CD14-positive monocyte (primary cell): ENCODE measurements around the gene SEMA7A. TPM values are rescaled to one million over a fixed set of nuclear protein-coding genes. Genes with fewer than 3 reads are reported as not detected.

ENCODE experiments used
- DNase-seq, 3 donors: peaks; one replicate each; pipeline ENCODE4 v3.0.0-alpha.2; 2011 to 2022
- H2AFZ ChIP-seq: 2 replicates; pipeline ENCODE4 v1.6.0; 2012; ENCODE audit warnings: mild to moderate bottlenecking, low read depth, low read length, inconsistent platforms; ENCODE audit not compliant: insufficient read depth, poor library complexity, severe bottlenecking
- H3K27ac ChIP-seq, 2 donors: 1 replicate in 1 of 2; 2 replicates in 1 of 2; pipeline ENCODE4 v1.5.1; 2012 to 2013; ENCODE audit warnings: low read length in 2 of 2, control low read depth in 1 of 2, inconsistent platforms in 1 of 2, low read depth in 1 of 2, mild to moderate bottlenecking in 1 of 2
- H3K27me3 ChIP-seq, 2 donors: one replicate each; pipeline versions ENCODE4 v1.6.0 to v1.6.1; 2011 to 2013; ENCODE audit warnings: low read length in 2 of 2; ENCODE audit not compliant: control insufficient read depth in 2 of 2, insufficient read depth in 2 of 2
- H3K36me3 ChIP-seq, 2 donors: replicated peaks in 1 of 2; 1 replicate in 1 of 2; 2 replicates in 1 of 2; pipeline versions ENCODE4 v1.5.1 to v1.6.1; 2012 to 2013; ENCODE audit warnings: low read length in 2 of 2, control low read depth in 1 of 2, inconsistent platforms in 1 of 2, mild to moderate bottlenecking in 1 of 2; ENCODE audit not compliant: insufficient read depth in 2 of 2, control insufficient read depth in 1 of 2
- H3K4me1 ChIP-seq, 2 donors: 1 replicate in 1 of 2; 2 replicates in 1 of 2; pipeline versions ENCODE4 v1.5.1 to v1.6.1; 2012 to 2013; ENCODE audit warnings: low read length in 2 of 2, control low read depth in 1 of 2, inconsistent platforms in 1 of 2, mild to moderate bottlenecking in 1 of 2, moderate library complexity in 1 of 2; ENCODE audit not compliant: insufficient read depth in 2 of 2, control insufficient read depth in 1 of 2
- H3K4me2 ChIP-seq: replicated peaks from 2 replicates; pipeline ENCODE3; 2012; ENCODE audit warnings: low read length, moderate library complexity, mild to moderate bottlenecking; ENCODE audit not compliant: poor library complexity, severe bottlenecking; ENCODE audit errors: extremely low read depth
- H3K4me3 ChIP-seq, 3 experiments: fragments of 200-600 bp in 1 of 3; sonication (generic) in 1 of 3; replicated peaks in 1 of 3; 1 replicate in 2 of 3; 2 replicates in 1 of 3; pipeline ENCODE4 v1.5.1; 2011 to 2013; ENCODE audit warnings: low read length in 3 of 3, mild to moderate bottlenecking in 3 of 3, control low read depth in 2 of 3, low read depth in 2 of 3, inconsistent platforms in 1 of 3, moderate library complexity in 1 of 3
- H3K79me2 ChIP-seq: 2 replicates; pipeline ENCODE4 v1.6.0; 2012; ENCODE audit warnings: mild to moderate bottlenecking, control low read depth, inconsistent platforms, low read length, moderate library complexity; ENCODE audit not compliant: insufficient read depth
- H3K9ac ChIP-seq: 2 replicates; pipeline ENCODE4 v1.6.0; 2017; ENCODE audit warnings: low read length, mild to moderate bottlenecking; ENCODE audit not compliant: insufficient read depth, poor library complexity, severe bottlenecking
- H3K9me3 ChIP-seq, 2 donors: replicated peaks in 1 of 2; 1 replicate in 1 of 2; 2 replicates in 1 of 2; pipeline versions ENCODE4 v1.5.1 to v1.6.1; 2012 to 2013; ENCODE audit warnings: low read length in 2 of 2, control low read depth in 1 of 2; ENCODE audit not compliant: control insufficient read depth in 1 of 2, insufficient read depth in 1 of 2
- H4K20me1 ChIP-seq: 2 replicates; pipeline ENCODE4 v1.6.0; 2012; ENCODE audit warnings: mild to moderate bottlenecking, low read length, control low read depth, moderate library complexity; ENCODE audit not compliant: insufficient read depth
- H3K27ac Mint-ChIP-seq, 7 donors: one replicate each; pipeline ENCODE4 v1.8.0; 2020; ENCODE audit warnings: mild to moderate bottlenecking in 7 of 7, mixed read lengths in 7 of 7, moderate library complexity in 6 of 7, inconsistent platforms in 2 of 7
- H3K27me3 Mint-ChIP-seq, 3 donors: one replicate each; pipeline ENCODE4 v1.8.0; 2021 to 2022; ENCODE audit warnings: low read depth in 3 of 3, mild to moderate bottlenecking in 3 of 3, mixed read lengths in 3 of 3, moderate library complexity in 3 of 3, inconsistent platforms in 1 of 3
- H3K36me3 Mint-ChIP-seq, 2 donors: one replicate each; pipeline ENCODE4 v1.8.0; 2020; ENCODE audit warnings: mixed read lengths in 2 of 2, inconsistent platforms in 1 of 2, mild to moderate bottlenecking in 1 of 2
- H3K4me1 Mint-ChIP-seq: one replicate; pipeline ENCODE4 v1.8.0; 2020; ENCODE audit warnings: mild to moderate bottlenecking, mixed read lengths
- H3K4me3 Mint-ChIP-seq, 2 donors: one replicate each; pipeline ENCODE4 v1.8.0; 2020; ENCODE audit warnings: mild to moderate bottlenecking in 2 of 2, mixed read lengths in 2 of 2, moderate library complexity in 1 of 2
- H3K9me3 Mint-ChIP-seq, 7 donors: one replicate each; pipeline ENCODE4 v1.8.0; 2020 to 2022; ENCODE audit warnings: mixed read lengths in 7 of 7, mild to moderate bottlenecking in 6 of 7, moderate library complexity in 6 of 7, inconsistent platforms in 2 of 7
- WGBS: methylation state at CpG from one replicate; pipeline ENCODE4 v1.1.5; 2013; ENCODE audit warnings: missing lambda C conversion rate; ENCODE audit not compliant: insufficient coverage; 5-methylcytosine and 5-hydroxymethylcytosine counted together
- intact Hi-C, 2 donors: fragments of 100-400 bp; cut with micrococcal nuclease; formaldehyde crosslinking; loops; one replicate each; pipeline versions ENCODE4 v1.15.0 to v1.15.1; 2023
- polyA plus RNA-seq, 3 donors: library from polyadenylated mRNA; depleted of rRNA in 1 of 3; unstranded in 2 of 3; stranded (reverse) in 1 of 3; fragments of 300-500 nt in 2 of 3; fragments of >200 nt in 1 of 3; fragmentation: Illumina TruSeq in 2 of 3; gene quantifications; 1 replicate in 2 of 3; 2 replicates in 1 of 3; pipeline ENCODE4 v1.2.3, GENCODE V29; 2012 to 2021
- TF ChIP-seq, protein P1 (sequence below): fragments of 200-600 bp; IDR thresholded peaks from one replicate; pipeline ENCODE4 v1.8.0; 2022; ENCODE audit warnings: antibody characterized with exemption, mild to moderate bottlenecking

SEMA7A gene
- polyA plus RNA-seq, 3 donors = 0.04 to 4.8 (median 0.15) TPM

DNA sequence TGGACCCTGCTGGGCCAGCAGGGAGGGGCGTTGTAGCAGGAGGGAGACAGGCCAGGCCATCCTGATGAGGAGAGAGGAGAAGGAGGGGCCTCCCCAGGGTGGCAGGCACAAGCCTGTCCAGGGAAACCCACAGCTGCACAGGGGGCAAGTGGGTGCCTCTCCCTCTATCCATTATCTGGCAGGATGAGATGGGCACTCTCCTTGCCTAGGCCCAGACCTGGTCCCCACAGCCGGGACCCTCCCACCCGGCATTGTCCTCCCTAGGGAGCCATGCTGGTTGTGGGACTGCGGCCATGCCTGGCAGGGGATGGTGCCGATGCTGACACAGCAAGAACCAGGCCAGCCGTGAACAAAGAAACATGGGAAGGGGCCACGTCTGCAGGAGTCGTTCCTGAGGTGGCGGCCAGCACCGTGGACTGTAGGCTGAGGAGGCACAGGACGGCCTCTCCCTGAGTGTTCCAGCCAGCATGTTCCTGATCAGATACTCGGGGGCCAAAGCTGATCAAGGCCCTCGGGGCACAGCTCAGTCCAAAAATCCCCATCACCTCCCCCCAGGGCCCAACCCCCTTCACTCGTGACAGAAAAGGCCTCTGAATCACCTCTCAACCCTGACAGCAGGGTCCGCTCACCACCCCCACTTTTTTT is 47.1 kb downstream of the SEMA7A start:
- H3K36me3 ChIP-seq = no peaks in the 10 kb centered on the region
- Mint-ChIP-seq H3K27ac (no peak overlapping the region), H3K27me3 (peaks cover 6 to 17% (median 9%) of the 10 kb centered on the region in 3 donors), H3K36me3 (no peaks in the 10 kb centered on the region), H3K4me1 (peaks cover 26% of the 10 kb centered on the region), H3K4me3 (no peak overlapping the region), H3K9me3 (no peaks in the 10 kb centered on the region)
- no peaks in the 10 kb centered on the region for H3K27me3 ChIP-seq
- H3K4me3 ChIP-seq = no peak overlapping the region
- H3K27ac ChIP-seq = no peak overlapping the region
- TF ChIP-seq, protein P1, sequence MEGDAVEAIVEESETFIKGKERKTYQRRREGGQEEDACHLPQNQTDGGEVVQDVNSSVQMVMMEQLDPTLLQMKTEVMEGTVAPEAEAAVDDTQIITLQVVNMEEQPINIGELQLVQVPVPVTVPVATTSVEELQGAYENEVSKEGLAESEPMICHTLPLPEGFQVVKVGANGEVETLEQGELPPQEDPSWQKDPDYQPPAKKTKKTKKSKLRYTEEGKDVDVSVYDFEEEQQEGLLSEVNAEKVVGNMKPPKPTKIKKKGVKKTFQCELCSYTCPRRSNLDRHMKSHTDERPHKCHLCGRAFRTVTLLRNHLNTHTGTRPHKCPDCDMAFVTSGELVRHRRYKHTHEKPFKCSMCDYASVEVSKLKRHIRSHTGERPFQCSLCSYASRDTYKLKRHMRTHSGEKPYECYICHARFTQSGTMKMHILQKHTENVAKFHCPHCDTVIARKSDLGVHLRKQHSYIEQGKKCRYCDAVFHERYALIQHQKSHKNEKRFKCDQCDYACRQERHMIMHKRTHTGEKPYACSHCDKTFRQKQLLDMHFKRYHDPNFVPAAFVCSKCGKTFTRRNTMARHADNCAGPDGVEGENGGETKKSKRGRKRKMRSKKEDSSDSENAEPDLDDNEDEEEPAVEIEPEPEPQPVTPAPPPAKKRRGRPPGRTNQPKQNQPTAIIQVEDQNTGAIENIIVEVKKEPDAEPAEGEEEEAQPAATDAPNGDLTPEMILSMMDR = no peak
- peaks cover 16 to 29% of the 10 kb centered on the region in 2 donors for H3K4me1 ChIP-seq
- H3K9me3 ChIP-seq = no peaks in the 10 kb centered on the region
- DNase-seq = no peak
- 93% methylated on average over 11 of the region's 15 CpGs for WGBS
- H3K79me2 ChIP-seq = no peaks in the 10 kb centered on the region
- no peak overlapping the region for H3K4me2 ChIP-seq
- intact Hi-C loops = no loop called here
- no peaks in the 10 kb centered on the region for H4K20me1 ChIP-seq
- no peak overlapping the region for H2AFZ ChIP-seq
- no peak overlapping the region for H3K9ac ChIP-seq

- Mint-ChIP-seq H3K4me3 (no peak overlapping the region), H3K4me1 (peaks cover 17% of the 10 kb centered on the region)
- H3K27ac ChIP-seq = no peak overlapping the region
Observed at GRCh38 chr15:74385733-74386132, 48.0 kb downstream of the SEMA7A start.

More at GRCh38 chr15:74385733-74386132, 48.0 kb downstream of the SEMA7A start:
- Mint-ChIP-seq H3K36me3 (no peaks in the 10 kb centered on the region), H3K9me3 (no peaks in the 10 kb centered on the region), H3K27me3 (peaks cover 7 to 15% (median 9%) of the 10 kb centered on the region in 3 donors), H3K27ac (peak overlapping the region in 2 of 7 donors; percentile 36 to 42)
- TF ChIP-seq, protein P1 = no peak
- H3K4me3 ChIP-seq = no peak overlapping the region
- no peaks in the 10 kb centered on the region for H4K20me1 ChIP-seq
- no peaks in the 10 kb centered on the region for H3K27me3 ChIP-seq
- H2AFZ ChIP-seq = no peak overlapping the region
- DNase-seq = no peak
- H3K9ac ChIP-seq = no peak overlapping the region
- no peak overlapping the region for H3K4me2 ChIP-seq
- H3K36me3 ChIP-seq = no peaks in the 10 kb centered on the region
- H3K79me2 ChIP-seq = no peaks in the 10 kb centered on the region
- 83% methylated on average over 3 of the region's 6 CpGs for WGBS
- peaks cover 8 to 21% of the 10 kb centered on the region in 2 donors for H3K4me1 ChIP-seq
- no peaks in the 10 kb centered on the region for H3K9me3 ChIP-seq
- intact Hi-C loops = no loop called here
